Islet precursor cell (in vitro differentiated cells): ENCODE measurements around the gene MMP20.

Experiments
- DNase-seq: peaks from one replicate; pipeline ENCODE4 v3.0.0-alpha.2; 2018

MMP20 gene

DNA sequence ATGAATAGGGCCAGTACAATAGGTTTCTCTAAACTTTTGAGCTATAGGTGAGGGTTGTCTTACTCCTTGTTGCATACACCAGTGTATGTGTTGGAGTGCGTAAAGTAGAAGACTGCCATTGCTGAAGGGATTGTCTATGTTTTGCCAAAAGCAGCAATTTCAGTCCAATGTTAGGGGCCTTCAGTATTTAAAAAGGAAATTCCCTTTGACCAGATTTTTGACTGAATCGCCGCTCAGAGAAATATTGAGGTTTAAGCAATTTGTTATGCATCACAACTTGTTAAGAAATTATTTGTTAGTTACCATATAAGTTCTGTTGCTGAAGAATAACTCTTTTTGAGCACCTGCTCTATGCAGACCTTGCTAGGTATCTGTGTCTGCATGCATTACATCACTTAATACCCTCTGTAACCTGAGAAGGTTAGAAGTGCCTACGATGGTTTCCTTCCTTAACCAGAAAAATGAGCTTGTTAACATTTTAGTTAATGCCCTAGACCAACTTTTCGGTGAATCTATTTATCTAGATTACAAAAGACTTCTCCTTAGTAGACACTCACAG is 33.9 kb downstream of the MMP20 start:
- DNase-seq, result no peak

DNA sequence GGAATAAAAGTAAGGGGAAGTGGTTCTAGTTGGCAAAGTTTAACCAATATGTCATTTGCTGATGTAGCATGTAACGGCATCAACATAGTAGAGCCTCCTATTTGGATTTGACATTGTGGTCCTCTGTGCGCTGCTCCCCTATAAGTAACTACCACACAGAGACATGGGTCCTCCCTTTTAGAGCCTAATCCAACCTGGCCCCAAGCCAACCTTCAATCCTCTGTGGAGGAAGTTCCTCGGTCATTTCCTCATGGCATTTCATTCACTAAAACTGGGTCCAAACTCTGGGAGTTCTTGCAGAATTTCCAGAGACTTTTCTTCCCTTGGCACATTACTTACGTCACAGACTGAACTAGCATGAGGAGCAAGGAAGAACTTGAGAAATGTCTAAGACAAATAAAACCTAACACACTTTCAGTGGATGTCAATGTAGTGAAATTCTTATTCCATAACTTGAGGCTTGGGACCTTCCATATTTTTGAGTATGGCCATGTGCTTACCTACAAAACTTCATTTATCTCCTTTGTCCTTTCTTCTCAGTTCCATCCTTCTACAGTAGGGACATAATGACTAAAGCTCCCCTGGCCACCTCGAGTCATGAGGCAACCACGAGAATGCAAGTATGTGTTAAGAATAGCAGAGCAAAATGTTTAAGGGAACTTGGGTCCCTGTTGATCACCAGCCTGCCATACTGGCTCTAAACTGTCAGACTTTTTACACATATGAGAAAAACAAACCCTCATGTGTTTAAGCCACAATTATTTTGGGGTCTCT is 34.7 kb downstream of the MMP20 start:
- DNase-seq, result no peak

DNA sequence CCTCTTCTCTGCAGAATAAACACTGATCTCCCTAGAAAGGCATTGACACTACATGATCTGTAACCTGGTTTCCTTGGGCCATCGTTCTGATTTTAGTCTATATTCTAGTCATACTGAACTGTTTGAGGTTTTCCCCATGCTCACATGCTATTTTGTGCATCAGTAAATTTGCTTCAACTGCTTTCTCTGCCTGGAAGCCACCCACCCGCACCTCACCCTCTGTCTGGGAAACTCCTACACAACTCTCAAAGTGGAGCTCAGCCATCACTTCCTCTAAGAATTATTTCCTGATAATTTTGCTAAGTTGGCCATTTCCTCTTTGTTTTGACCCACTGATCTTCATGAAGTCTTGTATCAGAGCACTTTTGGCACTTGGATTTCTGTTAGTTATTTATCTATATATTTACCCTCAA is 36.1 kb downstream of the MMP20 start:
- DNase-seq, result no peak

DNA sequence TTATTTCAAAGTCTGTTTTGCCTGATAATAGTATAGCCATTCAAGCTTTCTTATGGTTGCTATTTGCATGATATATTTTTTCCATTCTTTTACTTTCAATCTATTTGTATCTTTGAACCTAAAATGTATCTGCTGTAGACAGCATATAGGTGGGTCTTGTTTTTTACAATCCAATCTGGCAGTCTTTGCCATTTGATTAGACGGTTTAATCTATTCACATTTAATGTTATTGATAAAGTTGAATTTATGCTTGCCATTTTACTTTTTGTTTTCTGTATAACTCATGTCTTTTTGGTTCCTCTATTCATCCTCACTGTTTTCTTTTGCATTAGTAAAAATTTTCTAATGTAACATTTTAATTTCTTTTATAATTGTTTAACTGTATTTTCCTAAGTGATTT is 37.4 kb downstream of the MMP20 start:
- DNase-seq, result no peak

DNA sequence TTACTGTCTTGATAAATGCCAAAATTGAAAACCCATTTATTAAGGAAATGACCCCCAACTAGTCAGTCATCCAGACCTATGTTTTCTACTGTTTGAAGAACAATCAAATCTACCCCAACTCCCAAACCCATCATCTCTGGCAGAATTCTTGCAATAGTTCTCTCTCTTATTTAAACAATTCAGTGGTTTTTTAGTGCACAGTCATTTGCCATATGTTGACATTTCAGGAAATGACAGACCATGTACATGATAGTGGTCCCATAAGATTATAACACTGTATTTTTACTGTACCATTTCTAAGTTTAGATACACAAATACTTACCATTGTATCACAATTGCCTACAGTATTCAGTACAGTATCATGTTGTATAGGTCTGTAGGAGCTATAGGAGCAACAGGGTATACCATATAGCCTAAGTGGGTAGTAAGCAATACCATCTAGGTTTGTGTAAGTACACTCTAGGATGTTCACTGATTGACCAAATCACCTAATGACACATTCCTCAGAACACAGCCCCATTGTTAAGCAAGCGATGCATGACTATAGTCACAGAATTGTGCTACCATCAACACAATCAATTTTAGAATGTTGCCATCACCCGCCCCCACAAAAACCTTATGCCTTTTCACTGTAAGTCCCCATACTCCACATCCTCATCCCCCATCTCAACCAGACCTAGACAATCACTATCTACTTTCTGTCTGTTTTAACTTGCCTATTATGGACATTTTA is 41.8 kb downstream of the MMP20 start:
- DNase-seq, result no peak

DNA sequence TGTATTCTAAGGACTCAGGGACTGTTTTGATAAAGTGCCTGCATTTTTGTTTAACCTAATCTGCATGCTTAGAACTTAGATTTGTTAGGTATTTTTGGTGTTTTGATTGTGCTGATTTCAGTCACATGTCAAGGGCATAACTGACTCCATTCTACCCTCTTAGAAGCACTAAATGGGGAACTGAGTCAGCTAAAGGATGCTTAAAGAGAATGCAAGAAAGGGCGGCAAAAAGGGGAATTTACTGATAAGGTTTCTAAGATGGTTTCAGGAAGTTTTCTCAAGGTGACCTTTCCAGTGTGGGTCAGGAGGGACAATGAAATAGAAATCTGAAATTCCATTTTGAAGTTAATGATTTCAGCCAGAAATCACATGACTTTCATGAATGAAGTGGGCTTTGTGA is 43.0 kb downstream of the MMP20 start:
- no peak for DNase-seq

DNA sequence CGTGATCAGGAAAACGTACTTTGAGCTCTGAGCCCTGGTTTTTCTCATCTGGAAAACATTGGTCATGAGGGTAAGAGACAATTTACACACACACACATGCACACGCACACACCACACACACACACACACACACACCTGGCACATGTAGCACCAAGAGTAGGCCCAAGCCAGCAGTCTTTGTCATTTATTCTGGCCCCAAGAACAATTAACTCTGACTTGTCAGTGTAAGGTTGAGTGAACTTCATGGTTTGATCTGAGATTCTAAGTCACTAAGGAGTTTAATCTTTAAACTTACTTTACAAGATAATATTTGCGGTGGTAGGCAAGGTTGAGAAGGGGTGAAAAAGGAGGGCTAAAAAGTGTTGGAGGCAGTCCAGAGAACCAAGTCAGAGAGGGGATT is 44.1 kb downstream of the MMP20 start:
- DNase-seq, result no peak

DNA sequence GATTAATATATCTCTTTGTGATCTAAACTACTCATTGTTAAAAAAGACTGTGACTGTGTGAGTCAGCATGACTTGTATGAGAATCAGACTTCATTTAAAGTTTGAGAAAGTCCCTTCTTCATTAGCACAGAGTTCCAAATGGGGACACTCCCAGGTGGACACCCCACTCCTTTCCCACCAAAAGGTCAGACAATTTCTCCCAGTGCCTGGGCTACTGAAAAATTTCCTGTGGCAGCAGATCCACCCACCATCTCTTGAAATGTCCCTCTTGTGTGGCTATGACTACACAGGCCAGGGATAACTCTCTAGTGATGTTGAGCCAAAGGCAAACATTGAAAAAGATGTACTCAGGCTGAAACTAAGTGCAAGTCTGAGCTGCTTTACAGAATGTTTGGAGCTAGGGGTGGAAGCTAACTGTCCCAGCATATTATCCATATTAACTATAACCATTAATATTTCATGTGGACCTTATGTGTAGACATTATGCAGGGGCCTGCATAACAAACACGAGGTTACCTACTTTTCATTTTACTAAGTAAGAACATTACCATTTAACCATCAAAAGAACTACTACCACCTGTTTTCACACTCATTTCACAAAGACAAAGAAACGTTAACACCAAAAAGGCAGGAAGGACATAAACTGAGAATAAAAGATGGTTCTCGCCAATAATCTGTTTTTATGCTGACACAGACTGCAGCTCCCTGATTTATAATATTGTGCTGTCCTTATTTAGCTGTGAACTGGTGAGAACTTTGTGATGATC is 44.8 kb downstream of the MMP20 start:
- DNase-seq, result no peak

DNA sequence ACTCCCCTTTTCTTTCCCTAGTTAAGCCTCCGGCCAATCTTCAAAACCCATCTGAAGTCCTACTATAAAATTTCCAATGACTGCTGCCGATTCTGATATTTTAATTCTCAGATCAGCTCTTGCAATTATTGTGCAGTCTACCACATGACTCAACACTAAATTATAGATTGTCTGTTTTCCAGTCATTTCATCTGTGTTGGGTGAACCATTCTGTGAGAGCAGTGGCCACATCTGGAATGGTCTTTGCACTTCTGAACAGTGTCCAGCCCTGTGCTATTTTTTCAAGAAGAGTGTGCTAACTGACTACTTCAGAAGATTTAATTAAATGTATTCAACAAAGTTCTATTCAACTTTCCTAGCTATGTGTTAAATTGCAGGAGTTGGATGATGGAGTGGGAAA is 47.4 kb downstream of the MMP20 start:
- no peak for DNase-seq

DNA sequence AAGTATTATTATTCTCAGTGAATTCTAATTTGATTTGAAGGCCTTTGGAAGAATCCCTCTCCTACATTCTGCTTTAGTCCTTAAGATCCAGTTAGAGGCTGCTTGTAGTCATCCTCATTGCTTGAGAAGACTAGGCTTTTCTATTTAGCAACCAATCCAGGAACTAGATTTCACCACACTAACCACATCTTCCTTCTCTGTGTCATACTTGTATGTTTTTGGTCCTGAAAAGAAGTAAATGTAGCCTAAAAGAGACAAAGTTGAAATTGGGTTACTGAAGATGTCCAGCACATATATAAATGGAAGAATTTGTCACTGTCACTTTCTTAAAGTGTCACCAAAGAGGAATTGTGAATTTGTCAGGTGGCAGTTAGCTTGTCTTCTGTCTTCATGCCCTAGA is 48.0 kb downstream of the MMP20 start:
- no peak for DNase-seq

DNA sequence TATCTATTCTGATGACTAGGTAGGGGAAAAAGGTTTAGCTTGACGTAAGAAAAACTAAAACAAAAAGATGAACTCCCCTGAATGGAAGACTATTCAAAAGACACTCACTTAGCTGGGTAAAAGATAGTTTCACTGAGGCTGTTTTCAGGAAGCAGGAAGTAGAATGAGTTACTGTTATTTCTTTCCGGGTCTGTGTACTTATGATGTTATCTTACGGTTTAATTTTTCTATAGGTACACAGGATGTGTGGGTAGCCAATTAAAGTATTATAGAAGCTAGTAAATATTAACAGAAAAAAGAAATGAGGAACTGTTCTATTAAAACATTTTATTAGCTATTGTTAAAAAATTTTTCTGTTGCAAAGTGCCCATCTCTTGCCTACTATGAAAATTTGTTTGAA is 48.8 kb downstream of the MMP20 start:
- DNase-seq, result no peak

DNA sequence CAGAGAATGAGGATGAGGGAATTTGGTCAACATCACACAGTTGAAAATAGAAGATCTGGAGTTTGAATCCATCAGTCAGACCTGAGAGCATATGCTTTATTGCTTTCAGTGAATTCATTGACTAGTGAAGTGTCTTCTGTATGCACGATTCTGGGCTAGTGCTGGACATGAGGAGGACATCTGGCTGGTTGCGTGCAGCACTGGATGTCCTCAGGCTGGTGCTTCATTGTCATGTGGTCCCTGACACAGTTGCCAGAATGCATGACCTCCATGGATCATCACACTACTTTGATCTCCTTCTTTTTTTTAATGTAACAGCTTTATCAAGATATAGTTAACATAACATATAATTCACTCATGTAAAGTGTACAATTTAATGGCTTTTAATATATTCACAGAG is 50.1 kb downstream of the MMP20 start:
- DNase-seq, result no peak

DNA sequence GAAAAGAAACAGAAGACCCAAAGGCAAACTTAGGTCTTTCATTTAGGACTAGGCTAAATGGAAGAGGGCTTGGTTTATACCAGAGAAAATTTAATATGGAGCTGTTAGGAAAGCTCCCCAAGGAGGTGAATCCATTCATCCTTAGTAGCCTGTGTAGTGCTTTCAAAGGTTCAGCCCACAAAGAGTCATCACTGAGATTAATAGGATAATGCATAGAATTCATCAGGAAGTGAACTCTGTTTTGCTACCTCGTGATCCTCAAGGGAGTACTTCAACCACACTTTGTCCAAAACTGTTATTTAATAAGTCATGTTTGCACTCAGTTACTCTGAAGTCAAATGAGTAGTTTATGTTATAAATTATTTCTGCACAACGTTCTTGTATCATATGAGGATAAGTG is 51.3 kb downstream of the MMP20 start:
- no peak for DNase-seq

DNA sequence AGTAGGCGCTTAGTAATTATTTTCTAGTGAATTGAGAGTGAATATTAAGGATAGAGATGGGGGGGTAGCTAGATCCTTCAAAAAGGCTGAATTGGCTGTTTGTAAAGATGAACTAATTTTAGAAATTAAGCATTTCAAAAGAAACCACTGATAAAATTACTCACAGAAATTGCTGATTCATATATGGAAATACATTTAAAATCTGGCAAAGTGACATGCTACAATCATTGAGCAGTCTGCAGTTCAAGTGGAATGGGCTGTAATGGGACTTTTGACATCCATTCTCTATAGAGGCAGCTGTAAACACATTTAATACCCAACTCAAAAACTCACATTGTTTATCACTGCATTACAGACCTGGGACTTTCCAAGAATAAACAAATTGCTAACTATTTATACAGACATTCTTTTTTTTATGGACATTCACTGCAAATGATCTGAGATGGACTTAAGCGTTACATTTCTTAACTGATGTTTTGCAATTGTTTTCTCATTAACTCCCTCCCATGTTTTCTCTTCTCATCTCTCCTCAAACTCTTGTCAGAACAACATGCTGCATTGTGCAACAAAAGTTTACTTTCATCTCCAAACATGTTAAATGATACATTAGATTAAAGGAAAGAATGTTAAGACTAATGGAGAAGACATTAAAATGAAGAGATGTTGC is 52.4 kb downstream of the MMP20 start:
- no peak for DNase-seq

DNA sequence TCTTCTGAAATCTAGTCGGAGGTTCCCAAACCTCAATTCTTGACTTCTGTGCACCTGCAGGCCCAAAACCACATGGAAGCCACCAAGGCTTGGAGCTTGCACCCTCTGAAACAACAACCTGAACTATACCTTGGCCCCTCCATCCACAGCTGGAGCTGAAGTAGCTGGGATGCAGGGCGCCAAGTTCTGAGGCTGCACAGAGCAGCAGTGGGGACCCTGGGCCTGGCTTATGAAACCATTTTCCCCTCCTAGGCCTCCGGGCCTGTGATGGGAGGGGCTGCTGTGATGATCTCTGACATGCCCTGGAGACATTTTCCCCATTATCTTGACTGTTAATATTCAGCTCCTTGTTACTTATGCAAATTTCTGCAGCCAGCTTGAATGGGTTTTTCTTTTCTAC is 56.3 kb downstream of the MMP20 start:
- no peak for DNase-seq

DNA sequence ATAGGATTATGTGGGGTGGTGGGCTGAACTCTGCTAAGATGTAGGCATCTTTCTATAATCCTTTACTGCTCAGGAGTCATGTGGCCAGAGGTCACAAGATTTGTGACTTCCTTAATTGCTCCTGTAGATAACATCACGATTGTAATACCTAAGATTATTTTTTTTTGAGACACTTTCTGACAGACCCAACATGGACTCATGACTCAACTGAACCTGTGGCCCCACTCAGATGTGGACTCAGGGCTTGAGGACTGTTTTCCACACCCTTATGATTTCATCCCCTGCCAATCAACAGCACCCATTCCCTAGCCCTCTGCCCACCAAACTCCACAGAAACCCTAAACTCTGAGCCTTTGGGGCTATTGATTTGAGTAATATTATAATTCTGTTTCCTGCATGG is 59.0 kb downstream of the MMP20 start:
- no peak for DNase-seq

DNA sequence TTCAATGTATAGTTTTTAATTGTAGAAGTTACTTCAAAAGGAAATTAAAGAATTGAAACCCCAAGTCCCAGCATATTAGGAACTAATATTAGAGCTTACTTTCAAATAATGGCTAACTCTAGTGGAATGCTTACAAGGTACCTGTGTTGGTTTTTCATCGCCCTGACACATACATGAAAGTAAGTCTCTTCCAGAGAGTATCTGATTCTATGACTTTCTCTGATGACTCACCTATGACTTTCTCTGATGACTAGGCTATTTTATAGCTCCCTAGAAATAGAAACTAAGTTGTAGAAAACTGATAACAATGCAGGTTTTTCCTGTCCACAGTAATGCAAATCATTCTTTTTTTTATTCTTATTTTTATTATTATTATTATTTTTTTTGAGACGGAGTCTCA is 61.0 kb downstream of the MMP20 start:
- DNase-seq, result no peak

DNA sequence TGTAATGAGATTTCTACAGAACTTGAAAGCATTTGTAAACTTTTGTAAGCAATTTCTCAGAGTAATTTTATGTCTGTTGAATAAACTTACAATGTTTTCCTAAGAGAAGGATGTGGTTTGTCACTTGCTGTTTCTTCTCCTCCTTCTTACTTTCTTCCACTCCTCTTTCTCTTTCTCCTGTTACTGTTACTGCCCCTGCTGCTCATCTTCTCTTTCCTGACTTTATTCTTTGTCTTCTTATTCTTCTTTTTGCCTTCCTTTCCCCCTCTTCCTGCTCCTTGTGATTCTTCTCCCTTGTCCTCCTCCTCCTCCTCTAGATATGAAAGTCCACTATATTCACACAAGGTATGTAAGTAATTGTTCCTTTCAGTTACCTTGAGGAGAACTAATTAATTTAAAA is 63.5 kb downstream of the MMP20 start:
- no peak for DNase-seq

DNA sequence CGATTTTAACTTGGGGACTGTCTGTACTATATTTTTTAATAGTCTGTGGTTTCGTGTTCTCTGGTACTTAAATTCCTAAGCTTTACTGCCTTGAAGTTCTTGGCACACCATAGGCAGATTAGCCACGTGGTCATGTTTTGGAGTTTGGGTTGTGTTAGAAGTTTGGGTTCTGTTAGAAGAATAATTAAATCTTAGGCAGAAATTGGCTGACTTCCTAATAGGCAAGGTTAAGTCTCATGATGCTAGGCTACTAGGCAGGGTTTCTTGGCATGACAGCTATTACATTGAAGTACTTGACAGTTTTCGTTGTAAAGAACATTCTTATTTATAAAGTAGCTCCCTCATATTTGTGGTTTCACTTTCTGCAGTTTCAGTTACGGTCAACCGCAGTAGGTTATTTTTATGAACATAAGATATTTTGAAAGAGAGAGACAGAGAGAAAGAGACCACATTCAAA is 64.5 kb downstream of the MMP20 start:
- DNase-seq, result no peak

DNA sequence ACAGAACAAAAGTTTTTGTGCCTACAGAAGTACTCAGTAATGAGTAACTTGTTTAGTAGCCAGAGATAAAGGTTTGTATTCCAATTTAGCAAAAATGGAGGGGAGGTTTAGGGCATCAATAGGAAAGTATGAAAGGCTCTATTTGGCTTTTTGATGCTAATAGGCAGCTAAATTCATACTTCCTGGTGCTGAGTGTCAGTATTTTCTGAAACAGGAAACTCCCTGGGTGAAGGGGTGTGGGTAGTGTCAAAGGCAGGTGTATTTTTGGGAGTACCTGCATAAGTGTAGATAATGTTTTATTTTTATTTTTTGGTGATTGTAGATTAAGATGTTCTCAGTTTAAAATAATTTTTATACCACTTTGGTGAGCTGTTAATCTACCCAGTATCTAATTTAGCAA is 65.3 kb downstream of the MMP20 start:
- DNase-seq, result no peak

DNA sequence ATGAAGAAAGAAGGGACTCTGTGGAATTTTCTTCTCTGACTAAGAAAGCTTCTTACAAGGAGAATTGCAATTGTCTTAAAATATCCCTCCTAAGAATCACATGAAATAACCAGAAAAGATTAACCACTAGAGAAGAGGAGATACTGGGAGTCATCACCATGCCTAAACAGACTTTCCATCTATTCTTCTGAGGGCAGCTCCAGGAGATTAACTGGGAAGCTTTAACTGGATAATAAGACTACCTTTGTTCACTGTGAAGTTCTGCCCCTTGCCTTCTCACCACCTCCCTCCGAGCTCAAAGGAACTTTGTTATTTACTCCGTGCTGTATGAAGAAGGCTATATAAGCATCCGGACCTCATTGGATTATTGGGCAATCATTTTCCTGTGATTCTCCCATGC is 70.0 kb downstream of the MMP20 start:
- no peak for DNase-seq

DNA sequence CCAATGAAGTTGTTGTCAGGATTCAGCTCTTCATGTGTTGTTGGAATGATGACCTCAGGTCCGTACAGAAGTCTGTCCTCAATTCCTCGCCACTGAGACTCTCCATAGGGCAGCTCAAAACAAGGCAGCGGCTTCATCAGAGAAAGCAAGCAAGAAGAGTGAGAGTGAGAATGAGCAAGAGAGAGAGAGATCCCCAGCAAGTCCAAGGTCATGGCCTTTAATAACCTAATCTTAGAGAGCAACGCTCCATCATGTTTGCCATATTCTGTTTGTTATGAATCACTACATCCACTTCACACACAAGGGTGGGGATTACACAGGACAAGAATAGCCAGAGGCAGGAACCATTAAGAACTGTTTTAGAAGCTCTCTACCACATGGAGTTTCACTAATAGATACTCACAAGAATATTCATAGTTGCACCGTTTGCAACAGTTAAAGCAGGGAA is 71.3 kb downstream of the MMP20 start:
- DNase-seq, result no peak
